HCT116 (cell line): ENCODE data around the gene TUBA4A.

ENCODE experiments used
- ATF3 ChIP-seq: IDR thresholded peaks from 2 replicates; pipeline ENCODE4 v1.6.1; 2012
- ELF1 ChIP-seq: IDR thresholded peaks from 2 replicates; pipeline ENCODE4 v1.6.1; 2012; ENCODE audit warnings: low read depth, borderline replicate concordance
- EZH2 ChIP-seq: fragments of 200-600 bp; sonication (generic); IDR thresholded peaks from 2 replicates; pipeline ENCODE4 v1.6.1; 2017; ENCODE audit warnings: antibody characterized with exemption, mixed run types
- EZH2phosphoT487 ChIP-seq: fragments of 200-600 bp; IDR thresholded peaks from 2 replicates; pipeline ENCODE4 v1.6.1; 2018; ENCODE audit warnings: antibody characterized with exemption, borderline replicate concordance
- POLR2A ChIP-seq: IDR thresholded peaks from 2 replicates; pipeline ENCODE4 v1.7.0; 2011; ENCODE audit warnings: borderline replicate concordance; ENCODE audit not compliant: insufficient read depth, insufficient read length; ENCODE audit errors: extremely low read depth
- TF ChIP-seq, protein P1 (sequence below), 3 experiments: fragments of 200-600 bp in 1 of 3; sonication (generic) in 1 of 3; IDR thresholded peaks in 2 of 3; conservative IDR thresholded peaks in 1 of 3; 2 replicates each; pipeline ENCODE4 v1.5.1; 2012 to 2017; ENCODE audit warnings: low read depth in 2 of 3, low read length in 2 of 3, antibody characterized with exemption in 1 of 3, borderline replicate concordance in 1 of 3, control low read depth in 1 of 3, mild to moderate bottlenecking in 1 of 3, mixed read lengths in 1 of 3, mixed run types in 1 of 3, moderate library complexity in 1 of 3; ENCODE audit not compliant: insufficient read depth in 1 of 3

GRCh38 chr2:219213026-219213415 is 40.7 kb downstream of the TUBA4A start:
- TF ChIP-seq, protein P1, sequence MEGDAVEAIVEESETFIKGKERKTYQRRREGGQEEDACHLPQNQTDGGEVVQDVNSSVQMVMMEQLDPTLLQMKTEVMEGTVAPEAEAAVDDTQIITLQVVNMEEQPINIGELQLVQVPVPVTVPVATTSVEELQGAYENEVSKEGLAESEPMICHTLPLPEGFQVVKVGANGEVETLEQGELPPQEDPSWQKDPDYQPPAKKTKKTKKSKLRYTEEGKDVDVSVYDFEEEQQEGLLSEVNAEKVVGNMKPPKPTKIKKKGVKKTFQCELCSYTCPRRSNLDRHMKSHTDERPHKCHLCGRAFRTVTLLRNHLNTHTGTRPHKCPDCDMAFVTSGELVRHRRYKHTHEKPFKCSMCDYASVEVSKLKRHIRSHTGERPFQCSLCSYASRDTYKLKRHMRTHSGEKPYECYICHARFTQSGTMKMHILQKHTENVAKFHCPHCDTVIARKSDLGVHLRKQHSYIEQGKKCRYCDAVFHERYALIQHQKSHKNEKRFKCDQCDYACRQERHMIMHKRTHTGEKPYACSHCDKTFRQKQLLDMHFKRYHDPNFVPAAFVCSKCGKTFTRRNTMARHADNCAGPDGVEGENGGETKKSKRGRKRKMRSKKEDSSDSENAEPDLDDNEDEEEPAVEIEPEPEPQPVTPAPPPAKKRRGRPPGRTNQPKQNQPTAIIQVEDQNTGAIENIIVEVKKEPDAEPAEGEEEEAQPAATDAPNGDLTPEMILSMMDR (IDR thresholded peaks at IDR 0.05 in 2 of 3, conservative IDR thresholded peaks at IDR 0.05 in 1 of 3; ENCODE audit: borderline replicate concordance in 1 of 3, insufficient read depth in 1 of 3, low read depth in 2 of 3, low read length in 2 of 3), result no peak
- TF ChIP-seq EZH2, result no peak
- no peak for TF ChIP-seq ATF3
- no peak for TF ChIP-seq POLR2A
- no peak for TF ChIP-seq EZH2phosphoT487
- TF ChIP-seq ELF1, result no peak
